SK-N-SH (cell line): ENCODE results near the gene PPM1L. TPM values are rescaled to one million over a fixed set of nuclear protein-coding genes. Genes with fewer than 3 reads are reported as not detected.

ENCODE experiments used
- CTCF ChIA-PET: fragments of 300-600, 350-600 bp; formaldehyde crosslinking; extraction: SDS; loops from one replicate; lab custom pipeline; 2021; lab: Yijun Ruan, JAX
- POLR2A ChIA-PET: fragments of 350-600 bp; sonication (Branson Sonifier 250); formaldehyde crosslinking; extraction: SDS; loops from one replicate; lab custom pipeline; 2020; ENCODE audit warnings: antibody characterized with exemption, inconsistent platforms; lab: Yijun Ruan, JAX
- DNase-seq: peaks from one replicate; pipeline ENCODE4 v3.0.0; 2012
- H2AFZ ChIP-seq: fragments of 200-600 bp; sonication (generic); 2 replicates; pipeline ENCODE4 v1.8.1; 2016; ENCODE audit warnings: antibody characterized with exemption, mild to moderate bottlenecking, low read depth
- H3F3A ChIP-seq: fragments of 200-600 bp; sonication (generic); replicated peaks from 2 replicates; pipeline ENCODE3; 2016; ENCODE audit warnings: antibody characterized with exemption, mild to moderate bottlenecking; ENCODE audit not compliant: insufficient read depth
- H3K27ac ChIP-seq, 2 experiments: fragments of 200-500 bp in 1 of 2; fragments of 200-600 bp in 1 of 2; sonication (Bioruptor generic) in 1 of 2; sonication (generic), shearing (Covaris generic) in 1 of 2; 2 replicates each; pipeline versions ENCODE4 v1.5.1 to v1.6.1; 2014 to 2016; ENCODE audit warnings: low read depth in 2 of 2, inconsistent platforms in 1 of 2, low read length in 1 of 2, mild to moderate bottlenecking in 1 of 2, mixed read lengths in 1 of 2
- H3K27me3 ChIP-seq: fragments of 200-600 bp; sonication (generic), shearing (Covaris generic); 2 replicates; pipeline ENCODE4 v1.6.1; 2016; ENCODE audit warnings: mixed run types; ENCODE audit not compliant: insufficient read depth
- H3K36me3 ChIP-seq, 2 experiments: fragments of 200-500 bp in 1 of 2; fragments of 200-600 bp in 1 of 2; sonication (Bioruptor generic) in 1 of 2; sonication (generic) in 1 of 2; replicated peaks in 1 of 2; 2 replicates each; pipeline versions ENCODE3 to v1.5.1; 2014 to 2016; ENCODE audit warnings: low read length in 1 of 2, mild to moderate bottlenecking in 1 of 2; ENCODE audit not compliant: insufficient read depth in 2 of 2, control insufficient read depth in 1 of 2
- H3K4me1 ChIP-seq, 2 experiments: fragments of 200-500 bp in 1 of 2; fragments of 200-600 bp in 1 of 2; sonication (Bioruptor generic) in 1 of 2; sonication (generic), shearing (Covaris generic) in 1 of 2; 2 replicates each; pipeline versions ENCODE4 v1.5.1 to v1.6.1; 2014 to 2016; ENCODE audit warnings: low read depth in 1 of 2, low read length in 1 of 2, mixed run types in 1 of 2; ENCODE audit not compliant: insufficient read depth in 2 of 2, control insufficient read depth in 1 of 2
- H3K4me2 ChIP-seq: fragments of 200-600 bp; sonication (generic), shearing (Covaris generic); 2 replicates; pipeline ENCODE4 v1.6.1; 2017; ENCODE audit warnings: mixed run types
- H3K4me3 ChIP-seq, 2 experiments: fragments of 200-500 bp in 1 of 2; fragments of 200-600 bp in 1 of 2; sonication (Bioruptor generic) in 1 of 2; sonication (generic), shearing (Covaris generic) in 1 of 2; 2 replicates each; pipeline versions ENCODE4 v1.5.1 to v1.8.1; 2014 to 2016; ENCODE audit warnings: low read depth in 2 of 2, inconsistent platforms in 1 of 2, low read length in 1 of 2, mild to moderate bottlenecking in 1 of 2, mixed read lengths in 1 of 2, moderate library complexity in 1 of 2
- H3K79me2 ChIP-seq: fragments of 200-600 bp; sonication (generic); 2 replicates; pipeline ENCODE4 v1.8.1; 2017; ENCODE audit warnings: mild to moderate bottlenecking; ENCODE audit not compliant: insufficient read depth
- H3K9ac ChIP-seq: fragments of 200-600 bp; sonication (generic); 2 replicates; pipeline ENCODE4 v1.6.1; 2017; ENCODE audit warnings: mixed run types
- H3K9me2 ChIP-seq: fragments of 200-600 bp; sonication (generic); 2 replicates; pipeline ENCODE4 v1.6.1; 2017; ENCODE audit warnings: mixed run types
- H3K9me3 ChIP-seq: fragments of 200-600 bp; sonication (generic); 2 replicates; pipeline ENCODE4 v1.6.1; 2017; ENCODE audit warnings: mixed run types, mild to moderate bottlenecking, moderate library complexity
- H4K20me1 ChIP-seq: fragments of 200-600 bp; sonication (generic); 2 replicates; pipeline ENCODE4 v1.6.1; 2017; ENCODE audit warnings: mild to moderate bottlenecking, mixed run types; ENCODE audit not compliant: insufficient read depth
- CHD2 ChIP-seq: fragments of 150-350 bp; IDR thresholded peaks from 2 replicates; pipeline ENCODE4 v1.6.1; 2018; ENCODE audit warnings: low read length; ENCODE audit not compliant: partially characterized antibody
- EP300 ChIP-seq, 2 experiments: IDR thresholded peaks; 2 replicates each; pipeline versions ENCODE4 v1.4.0 to v1.6.1; 2012; ENCODE audit warnings: borderline replicate concordance in 1 of 2, low read depth in 1 of 2, low read length in 1 of 2
- FOXM1 ChIP-seq: IDR thresholded peaks from 2 replicates; pipeline ENCODE4 v1.4.0; 2012; ENCODE audit warnings: low read depth, mild to moderate bottlenecking
- GATA2 ChIP-seq: sonication (generic); formaldehyde crosslinking; IDR thresholded peaks from 2 replicates; pipeline ENCODE4 v1.5.0; 2020; ENCODE audit warnings: mild to moderate bottlenecking, missing genetic modification reagents
- MEF2A ChIP-seq: IDR thresholded peaks from 2 replicates; pipeline ENCODE4 v1.4.0; 2012; ENCODE audit warnings: low read depth, borderline replicate concordance
- MXI1 ChIP-seq: IDR thresholded peaks from 2 replicates; pipeline ENCODE4 v1.6.1; 2012; ENCODE audit warnings: mild to moderate bottlenecking, low read depth, low read length, improper control_type of control experiment
- RAD21 ChIP-seq: IDR thresholded peaks from 2 replicates; pipeline ENCODE4 v1.6.1; 2012; ENCODE audit warnings: mild to moderate bottlenecking, low read length
- RCOR1 ChIP-seq: fragments of 150-350 bp; IDR thresholded peaks from 2 replicates; pipeline ENCODE4 v1.6.1; 2017; ENCODE audit warnings: antibody characterized with exemption, low read length
- WGBS: methylation state at CpG from one replicate; pipeline ENCODE4 v1.1.6; 2017; ENCODE audit warnings: low lambda C conversion rate; 5-methylcytosine and 5-hydroxymethylcytosine counted together
- polyA plus RNA-seq, 3 experiments: library from polyadenylated mRNA; depleted of rRNA; stranded (reverse); fragments of >200 nt; gene quantifications; 2 replicates each; pipeline ENCODE4 v1.2.3, GENCODE V29; 2012
- TF ChIP-seq, protein P1 (sequence below): fragments of 200-600 bp; sonication (generic); IDR thresholded peaks from 2 replicates; pipeline ENCODE4 v1.6.1; 2017; ENCODE audit warnings: antibody characterized with exemption, mild to moderate bottlenecking, moderate library complexity
- TF ChIP-seq, protein P2 (sequence below): IDR thresholded peaks from 2 replicates; pipeline ENCODE4 v1.6.1; 2012; ENCODE audit warnings: mild to moderate bottlenecking, low read depth, low read length, moderate library complexity

The PPM1L gene
- polyA plus RNA-seq, 1 of the 3 experiments (the other 2 are of a cell fraction): 0.16 TPM

DNA sequence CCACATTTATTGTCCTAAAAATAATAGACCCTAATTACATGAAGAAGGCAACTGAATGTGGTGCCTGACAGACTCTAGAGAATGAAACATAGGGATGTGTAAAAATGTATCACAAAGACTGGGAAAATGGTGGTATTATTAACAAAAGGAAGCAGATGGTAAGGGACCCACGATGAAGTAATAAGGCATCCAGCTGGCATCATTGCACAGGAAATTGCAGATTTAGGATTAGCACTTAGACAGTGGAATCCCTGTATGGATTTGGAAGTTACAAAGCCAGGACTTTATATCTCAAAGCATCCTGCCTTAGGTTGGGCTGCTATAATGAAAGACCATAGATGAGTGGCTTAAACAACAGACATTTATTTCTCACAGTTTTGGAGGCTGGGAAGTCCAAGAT is 104.3 kb downstream of the PPM1L start:
- H3K36me3 ChIP-seq: no peaks in the 10 kb centered on the region
- H3K27me3 ChIP-seq: no peaks in the 10 kb centered on the region; the same call in 1 of the 2 replicates
- CTCF ChIA-PET: no interaction called here
- POLR2A ChIA-PET: no interaction called here
- H3K4me3 ChIP-seq: no peak overlapping the region
- no peak overlapping the region for H2AFZ ChIP-seq
- H3K9ac ChIP-seq: no peak overlapping the region
- no peaks in the 10 kb centered on the region for H3F3A ChIP-seq
- 25% methylated on average over 1 of the region's 1 CpG for WGBS
- no peaks in the 10 kb centered on the region for H3K79me2 ChIP-seq
- no peak for DNase-seq
- H3K27ac ChIP-seq: no peak overlapping the region
- H3K4me1 ChIP-seq: no peaks in the 10 kb centered on the region
- H3K9me2 ChIP-seq: no peaks in the 10 kb centered on the region
- no peak overlapping the region for H3K4me2 ChIP-seq
- H3K9me3 ChIP-seq: no peaks in the 10 kb centered on the region
- TF ChIP-seq, protein P1, sequence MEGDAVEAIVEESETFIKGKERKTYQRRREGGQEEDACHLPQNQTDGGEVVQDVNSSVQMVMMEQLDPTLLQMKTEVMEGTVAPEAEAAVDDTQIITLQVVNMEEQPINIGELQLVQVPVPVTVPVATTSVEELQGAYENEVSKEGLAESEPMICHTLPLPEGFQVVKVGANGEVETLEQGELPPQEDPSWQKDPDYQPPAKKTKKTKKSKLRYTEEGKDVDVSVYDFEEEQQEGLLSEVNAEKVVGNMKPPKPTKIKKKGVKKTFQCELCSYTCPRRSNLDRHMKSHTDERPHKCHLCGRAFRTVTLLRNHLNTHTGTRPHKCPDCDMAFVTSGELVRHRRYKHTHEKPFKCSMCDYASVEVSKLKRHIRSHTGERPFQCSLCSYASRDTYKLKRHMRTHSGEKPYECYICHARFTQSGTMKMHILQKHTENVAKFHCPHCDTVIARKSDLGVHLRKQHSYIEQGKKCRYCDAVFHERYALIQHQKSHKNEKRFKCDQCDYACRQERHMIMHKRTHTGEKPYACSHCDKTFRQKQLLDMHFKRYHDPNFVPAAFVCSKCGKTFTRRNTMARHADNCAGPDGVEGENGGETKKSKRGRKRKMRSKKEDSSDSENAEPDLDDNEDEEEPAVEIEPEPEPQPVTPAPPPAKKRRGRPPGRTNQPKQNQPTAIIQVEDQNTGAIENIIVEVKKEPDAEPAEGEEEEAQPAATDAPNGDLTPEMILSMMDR: no peak
- TF ChIP-seq GATA2 (CRISPR knock-in tag) (no peak), MEF2A (no peak), EP300 (IDR thresholded peaks at IDR 0.05; ENCODE audit: borderline replicate concordance in 1 of 2, low read depth in 1 of 2, low read length in 1 of 2) (no peak)
- TF ChIP-seq, protein P2, sequence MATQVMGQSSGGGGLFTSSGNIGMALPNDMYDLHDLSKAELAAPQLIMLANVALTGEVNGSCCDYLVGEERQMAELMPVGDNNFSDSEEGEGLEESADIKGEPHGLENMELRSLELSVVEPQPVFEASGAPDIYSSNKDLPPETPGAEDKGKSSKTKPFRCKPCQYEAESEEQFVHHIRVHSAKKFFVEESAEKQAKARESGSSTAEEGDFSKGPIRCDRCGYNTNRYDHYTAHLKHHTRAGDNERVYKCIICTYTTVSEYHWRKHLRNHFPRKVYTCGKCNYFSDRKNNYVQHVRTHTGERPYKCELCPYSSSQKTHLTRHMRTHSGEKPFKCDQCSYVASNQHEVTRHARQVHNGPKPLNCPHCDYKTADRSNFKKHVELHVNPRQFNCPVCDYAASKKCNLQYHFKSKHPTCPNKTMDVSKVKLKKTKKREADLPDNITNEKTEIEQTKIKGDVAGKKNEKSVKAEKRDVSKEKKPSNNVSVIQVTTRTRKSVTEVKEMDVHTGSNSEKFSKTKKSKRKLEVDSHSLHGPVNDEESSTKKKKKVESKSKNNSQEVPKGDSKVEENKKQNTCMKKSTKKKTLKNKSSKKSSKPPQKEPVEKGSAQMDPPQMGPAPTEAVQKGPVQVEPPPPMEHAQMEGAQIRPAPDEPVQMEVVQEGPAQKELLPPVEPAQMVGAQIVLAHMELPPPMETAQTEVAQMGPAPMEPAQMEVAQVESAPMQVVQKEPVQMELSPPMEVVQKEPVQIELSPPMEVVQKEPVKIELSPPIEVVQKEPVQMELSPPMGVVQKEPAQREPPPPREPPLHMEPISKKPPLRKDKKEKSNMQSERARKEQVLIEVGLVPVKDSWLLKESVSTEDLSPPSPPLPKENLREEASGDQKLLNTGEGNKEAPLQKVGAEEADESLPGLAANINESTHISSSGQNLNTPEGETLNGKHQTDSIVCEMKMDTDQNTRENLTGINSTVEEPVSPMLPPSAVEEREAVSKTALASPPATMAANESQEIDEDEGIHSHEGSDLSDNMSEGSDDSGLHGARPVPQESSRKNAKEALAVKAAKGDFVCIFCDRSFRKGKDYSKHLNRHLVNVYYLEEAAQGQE: no peak
- H4K20me1 ChIP-seq: no peaks in the 10 kb centered on the region

DNA sequence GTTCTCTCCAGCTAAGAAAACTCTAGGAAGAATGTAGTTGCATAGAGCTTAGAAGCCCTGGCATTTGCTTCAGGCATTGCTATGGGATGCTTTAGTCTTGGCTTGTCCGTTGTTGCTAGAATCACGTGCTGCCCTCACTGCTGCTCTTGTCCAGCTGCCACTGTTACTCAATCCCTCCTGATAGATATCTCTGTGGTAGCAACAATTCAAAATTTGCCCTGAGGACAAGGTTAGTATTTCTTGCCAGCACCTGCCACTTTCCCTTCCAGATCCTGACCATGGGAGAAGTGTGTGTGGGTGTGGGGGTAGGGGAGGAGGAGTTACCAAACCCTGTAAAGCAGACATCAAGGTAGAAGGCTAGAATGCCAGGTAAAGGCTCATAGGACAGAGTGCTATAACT is 113.8 kb downstream of the PPM1L start:
- Histone ChIP-seq H3K9ac (no peak overlapping the region), H3K4me3 (no peak overlapping the region)
- TF ChIP-seq RCOR1 (peak; percentile 45; the same call in 1 of the 2 replicates), MXI1 (0 out of 2 replicates have a peak, but pooled peaks have one; percentile 14), FOXM1 (no peak), CHD2 (peak; percentile 49), EP300 (IDR thresholded peaks at IDR 0.05; ENCODE audit: borderline replicate concordance in 1 of 2, low read depth in 1 of 2, low read length in 1 of 2) (peak in 1 of 2 experiments; percentile 32; a peak in 1 of 4 replicates), GATA2 (CRISPR knock-in tag) (peak; percentile 76), RAD21 (no peak)
- TF ChIP-seq, all 33 proteins: peak for 5
- no peaks in the 10 kb centered on the region for H3F3A ChIP-seq
- H3K79me2 ChIP-seq: no peaks in the 10 kb centered on the region
- WGBS: 14% methylated on average over 2 of the region's 2 CpGs
- no peaks in the 10 kb centered on the region for H3K27me3 ChIP-seq
- no peaks in the 10 kb centered on the region for H3K9me3 ChIP-seq
- DNase-seq: peak; percentile 20
- H3K36me3 ChIP-seq: no peaks in the 10 kb centered on the region
- ChIA-PET POLR2A (no interaction called here), CTCF (no interaction called here)
- H3K4me2 ChIP-seq: no peak overlapping the region
- no peaks in the 10 kb centered on the region for H4K20me1 ChIP-seq
- no peak overlapping the region for H3K27ac ChIP-seq
- peaks cover 0 to 5% of the 10 kb centered on the region in 2 experiments; a peak in 1 of 4 replicates for H3K4me1 ChIP-seq
- no peak overlapping the region for H2AFZ ChIP-seq
- no peaks in the 10 kb centered on the region for H3K9me2 ChIP-seq
